Activated B cell treated with CpG ODN at 0.5 μM for 24 hours (primary cell): ENCODE results near the gene CCDC142. TPM values are rescaled to one million over a fixed set of nuclear protein-coding genes. Genes with fewer than 3 reads are reported as not detected.
A peak's percentile ranks its signal among the peaks of the same experiment; 100 is the strongest.

Experiments used
- ATAC-seq: fragments of 200-7000 bp; cut with Tn5 transposase; one replicate; pipeline ENCODE4 v1.10.0; 2021; ENCODE audit warnings: low read depth, mild to moderate bottlenecking, moderate library complexity
- CTCF ChIA-PET: fragments of 350-600 bp; sonication (Branson Sonifier 250); formaldehyde crosslinking; loops from one replicate; lab custom pipeline; 2021; ENCODE audit warnings: antibody characterized with exemption; lab: Charles Lee
- POLR2A ChIA-PET: fragments of 350-600 bp; sonication (Branson Sonifier 250); formaldehyde crosslinking; loops from one replicate; lab custom pipeline; 2021; ENCODE audit warnings: antibody characterized with exemption; lab: Charles Lee
- DNase-seq: peaks from one replicate; pipeline ENCODE4 v3.0.0; 2022
- H3K27ac Mint-ChIP-seq: one replicate; pipeline ENCODE4 v1.8.0; 2020; ENCODE audit warnings: mixed read lengths
- H3K27me3 Mint-ChIP-seq: one replicate; pipeline ENCODE4 v1.8.0; 2021; ENCODE audit warnings: mixed read lengths
- H3K36me3 Mint-ChIP-seq: one replicate; pipeline ENCODE4 v1.8.0; 2021; ENCODE audit warnings: low read depth, mixed read lengths
- H3K4me1 Mint-ChIP-seq: one replicate; pipeline ENCODE4 v1.8.0; 2021; ENCODE audit warnings: mixed read lengths
- H3K4me3 Mint-ChIP-seq: one replicate; pipeline ENCODE4 v1.8.0; 2020; ENCODE audit warnings: mild to moderate bottlenecking, mixed read lengths
- H3K9me3 Mint-ChIP-seq: one replicate; pipeline ENCODE4 v1.8.0; 2020; ENCODE audit warnings: mixed read lengths
- intact Hi-C: fragments of 100-400 bp; cut with micrococcal nuclease; formaldehyde crosslinking; loops from one replicate; pipeline ENCODE4 v1.15.1; 2024
- total RNA-seq: library from RNA; stranded (reverse); gene quantifications from 2 replicates; pipeline ENCODE4 v1.2.3, GENCODE V29; 2022
- TF ChIP-seq, protein P1 (sequence below): fragments of 200-600 bp; IDR thresholded peaks from one replicate; pipeline ENCODE4 v1.8.0; 2022; ENCODE audit warnings: antibody characterized with exemption, mild to moderate bottlenecking

The CCDC142 gene
- total RNA-seq, 1 donor from 2014 or later, result 40.4 TPM

DNA sequence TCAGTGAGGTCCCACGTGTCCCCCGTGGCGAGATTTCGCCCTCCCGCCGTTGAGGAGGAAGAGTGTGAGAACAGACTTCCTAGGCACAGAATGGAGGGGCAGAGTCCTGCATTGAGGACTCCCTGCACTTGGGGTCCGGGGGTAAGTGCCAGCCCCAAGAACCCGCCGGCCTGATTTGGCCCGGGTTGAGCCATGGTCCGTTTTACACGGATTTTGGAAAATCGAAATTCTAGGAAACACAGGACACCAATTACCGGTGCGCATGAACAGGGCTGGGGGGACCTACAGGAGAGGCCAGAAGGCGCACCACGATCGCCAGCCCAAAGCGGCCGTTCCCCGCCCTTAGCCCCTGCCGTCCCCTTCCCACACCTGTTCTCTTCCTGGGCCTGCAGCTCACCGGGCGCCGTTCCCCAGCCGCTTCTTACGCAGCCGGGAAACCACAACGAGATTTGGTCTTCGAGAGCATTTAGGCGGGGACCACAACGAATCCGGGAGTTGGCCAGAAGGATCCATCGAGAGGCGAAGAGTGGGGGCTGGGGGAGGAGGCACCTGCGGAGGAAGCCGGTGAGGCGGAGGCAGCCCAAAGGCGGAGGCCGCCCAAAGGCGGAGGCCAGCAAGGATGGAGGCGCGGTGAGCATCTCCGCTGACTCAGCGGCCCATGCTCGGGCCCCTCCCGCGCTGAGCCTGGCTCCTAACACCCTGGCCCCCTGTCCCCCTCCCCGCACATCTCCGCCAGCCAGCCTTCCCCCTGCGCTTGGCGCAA is 31.0 kb upstream of the CCDC142 start:
- Mint-ChIP-seq H3K9me3 (no peaks in the 10 kb centered on the region), H3K36me3 (no peaks in the 10 kb centered on the region), H3K4me1 (peaks cover 28% of the 10 kb centered on the region), H3K4me3 (peak overlapping the region; percentile 28), H3K27ac (no peak overlapping the region), H3K27me3 (peaks cover 49% of the 10 kb centered on the region)
- no peak for DNase-seq
- CTCF ChIA-PET, result interaction anchor here (0.8 to 1.3 kb wide), 2 partner anchors 73 to 75 kb away, joined by 3 read pairs; no protein-coding TSS in a partner anchor
- intact Hi-C loops, result loop anchor here (2.0 to 10.0 kb wide), 2 partner anchors 15 to 339 kb away; partner anchors contain the start of genes LBX2 and MOB1A
- TF ChIP-seq, protein P1, sequence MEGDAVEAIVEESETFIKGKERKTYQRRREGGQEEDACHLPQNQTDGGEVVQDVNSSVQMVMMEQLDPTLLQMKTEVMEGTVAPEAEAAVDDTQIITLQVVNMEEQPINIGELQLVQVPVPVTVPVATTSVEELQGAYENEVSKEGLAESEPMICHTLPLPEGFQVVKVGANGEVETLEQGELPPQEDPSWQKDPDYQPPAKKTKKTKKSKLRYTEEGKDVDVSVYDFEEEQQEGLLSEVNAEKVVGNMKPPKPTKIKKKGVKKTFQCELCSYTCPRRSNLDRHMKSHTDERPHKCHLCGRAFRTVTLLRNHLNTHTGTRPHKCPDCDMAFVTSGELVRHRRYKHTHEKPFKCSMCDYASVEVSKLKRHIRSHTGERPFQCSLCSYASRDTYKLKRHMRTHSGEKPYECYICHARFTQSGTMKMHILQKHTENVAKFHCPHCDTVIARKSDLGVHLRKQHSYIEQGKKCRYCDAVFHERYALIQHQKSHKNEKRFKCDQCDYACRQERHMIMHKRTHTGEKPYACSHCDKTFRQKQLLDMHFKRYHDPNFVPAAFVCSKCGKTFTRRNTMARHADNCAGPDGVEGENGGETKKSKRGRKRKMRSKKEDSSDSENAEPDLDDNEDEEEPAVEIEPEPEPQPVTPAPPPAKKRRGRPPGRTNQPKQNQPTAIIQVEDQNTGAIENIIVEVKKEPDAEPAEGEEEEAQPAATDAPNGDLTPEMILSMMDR, result no peak
- ATAC-seq, result no peak
- POLR2A ChIA-PET, result interaction anchor here (0.6 to 3.9 kb wide), 7 partner anchors 8 to 264 kb away, joined by 3 to 18 read pairs (median 3); partner anchors contain the start of genes DQX1, MOGS and MRPL53

DNA sequence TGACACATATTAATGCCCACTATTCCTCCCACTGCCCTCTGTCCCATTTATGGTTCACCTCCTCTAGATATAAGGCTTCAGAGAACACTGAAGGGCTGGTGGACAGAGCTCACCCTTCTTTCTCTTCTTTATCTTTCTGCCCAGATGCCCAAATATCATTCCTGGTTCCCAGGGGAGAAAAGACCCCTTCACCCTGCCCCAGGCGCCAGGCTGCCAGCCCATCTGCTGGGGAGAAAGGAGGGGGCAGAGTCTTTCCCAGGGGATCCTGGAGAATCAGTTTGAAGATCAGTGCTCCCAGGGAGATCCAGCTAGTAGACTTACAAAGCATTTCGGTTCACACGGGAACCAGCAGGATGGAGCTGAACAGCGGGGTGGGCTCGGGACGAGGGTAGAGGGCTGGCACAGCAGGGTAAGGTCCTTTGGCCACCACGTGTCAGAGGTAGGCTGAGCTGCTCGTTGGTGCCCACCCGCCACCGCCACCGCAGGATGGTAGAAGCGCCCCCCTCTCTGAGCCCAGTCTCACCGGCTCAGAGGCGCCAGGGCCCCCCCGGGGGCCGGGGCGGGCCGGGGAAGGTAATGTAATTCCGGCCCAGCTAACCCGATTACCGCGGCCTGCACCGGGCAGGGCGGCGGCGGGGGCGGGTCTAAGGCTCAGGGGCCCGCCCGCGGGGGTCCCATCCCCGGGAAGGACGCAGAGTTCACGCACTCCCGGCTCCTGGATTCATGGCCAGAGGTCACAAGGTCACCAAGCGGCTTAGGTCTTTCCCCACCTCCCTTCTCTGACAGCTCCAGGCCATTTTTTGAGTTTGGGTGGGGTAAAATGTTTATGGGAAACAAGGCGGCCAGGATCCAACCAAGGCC is 30.2 kb upstream of the CCDC142 start:
- no peaks in the 10 kb centered on the region for H3K36me3 Mint-ChIP-seq
- intact Hi-C loops, result loop anchor here (10.0 kb wide), 1 partner anchor 338 kb away; the partner anchor contains the start of gene MOB1A
- no peak overlapping the region for H3K27ac Mint-ChIP-seq
- peaks cover 41% of the 10 kb centered on the region for H3K27me3 Mint-ChIP-seq
- H3K9me3 Mint-ChIP-seq, result no peaks in the 10 kb centered on the region
- DNase-seq (no peak), ATAC-seq (no peak)
- POLR2A ChIA-PET, result interaction anchor here (0.7 to 3.9 kb wide), 8 partner anchors 9 to 263 kb away, joined by 3 to 18 read pairs (median 4); partner anchors contain the start of gene DQX1
- CTCF ChIA-PET, result interaction anchor here (0.8 kb wide), 1 partner anchor 76 kb away, joined by 3 read pairs; no protein-coding TSS in a partner anchor
- TF ChIP-seq, protein P1, result no peak
- H3K4me3 Mint-ChIP-seq, result peak overlapping the region; percentile 28
- H3K4me1 Mint-ChIP-seq, result peaks cover 34% of the 10 kb centered on the region

- Mint-ChIP-seq H3K36me3 (peaks cover 12% of the 10 kb centered on the region), H3K27ac (no peak overlapping the region), H3K4me3 (no peak overlapping the region), H3K27me3 (peaks cover 26% of the 10 kb centered on the region), H3K4me1 (peaks cover 40% of the 10 kb centered on the region), H3K9me3 (no peaks in the 10 kb centered on the region)
- TF ChIP-seq, protein P1, result no peak
- DNase-seq (no peak), ATAC-seq (no peak)
- intact Hi-C loops, result loop anchor here (10.0 kb wide), 1 partner anchor 337 kb away; the partner anchor contains the start of gene MOB1A
- POLR2A ChIA-PET, result interaction anchor here (0.7 to 5.6 kb wide), 5 partner anchors 10 to 86 kb away, joined by 4 to 63 read pairs (median 4); partner anchors contain the start of genes AUP1, HTRA2 and MRPL53
- CTCF ChIA-PET, result interaction anchor here (1.5 kb wide), 1 partner anchor 29 kb away, joined by 4 read pairs; the partner anchor contains the start of genes CCDC142 and TTC31
These were observed 28.5 kb upstream of the CCDC142 start for GRCh38 chr2:74511104-74511989.

- Mint-ChIP-seq H3K4me1 (peaks cover 36% of the 10 kb centered on the region), H3K27ac (no peak overlapping the region), H3K9me3 (no peaks in the 10 kb centered on the region), H3K4me3 (no peak overlapping the region), H3K36me3 (peaks cover 21% of the 10 kb centered on the region), H3K27me3 (peaks cover 20% of the 10 kb centered on the region)
- DNase-seq, result no peak
- ChIA-PET CTCF (interaction anchor here (1.5 kb wide), 1 partner anchor 27 kb away, joined by 4 read pairs; the partner anchor contains the start of genes CCDC142 and TTC31), POLR2A (interaction anchor here (0.7 to 5.6 kb wide), 6 partner anchors 14 to 1452 kb away, joined by 3 to 63 read pairs (median 4); partner anchors contain the start of genes AUP1, DQX1, HTRA2 and WBP1)
- intact Hi-C loops, result loop anchor here (10.0 kb wide), 1 partner anchor 335 kb away; the partner anchor contains the start of gene MOB1A
- TF ChIP-seq, protein P1, result no peak
- no peak for ATAC-seq
These were observed 27.5 kb upstream of the CCDC142 start for GRCh38 chr2:74510272-74510671.
